Mucosa of stomach (tissue), 1 donor: ENCODE data around the gene CTNNB1.
"Not testable (repeated sequence)": the region's sequence is repeated elsewhere in the genome, so short reads cannot be mapped to it uniquely, and the experiment has no call there.

Source experiments
- H3K27me3 ChIP-seq: one replicate; pipeline ENCODE4 v1.7.0; 2013; ENCODE audit warnings: mild to moderate bottlenecking, low read length; ENCODE audit not compliant: control insufficient read depth, insufficient read depth
- H3K36me3 ChIP-seq: one replicate; pipeline ENCODE4 v1.7.0; 2013; ENCODE audit warnings: low read length; ENCODE audit not compliant: control insufficient read depth, insufficient read depth
- H3K4me1 ChIP-seq: one replicate; pipeline ENCODE4 v1.7.0; 2013; ENCODE audit warnings: mild to moderate bottlenecking, low read length; ENCODE audit not compliant: control insufficient read depth, insufficient read depth
- H3K4me3 ChIP-seq: one replicate; pipeline ENCODE4 v1.7.0; 2013; ENCODE audit warnings: low read length
- H3K9ac ChIP-seq: one replicate; pipeline ENCODE4 v1.7.0; 2013; ENCODE audit warnings: mild to moderate bottlenecking, low read length, moderate library complexity
- H3K9me3 ChIP-seq: one replicate; pipeline ENCODE4 v1.7.0; 2013; ENCODE audit warnings: mild to moderate bottlenecking, low read length, moderate library complexity; ENCODE audit not compliant: control insufficient read depth
- donor health status: Pancreatic carcinoma.

CTNNB1 gene

GRCh38 chr3:41272667-41273066 is 73.4 kb downstream of the CTNNB1 start:
- Histone ChIP-seq H3K9me3 (no peaks in the 10 kb centered on the region), H3K27me3 (no peaks in the 10 kb centered on the region), H3K4me1 (peaks cover 13% of the 10 kb centered on the region), H3K4me3 (no peak overlapping the region), H3K36me3 (no peaks in the 10 kb centered on the region), H3K9ac (no peak overlapping the region)

- Histone ChIP-seq H3K4me1 (peaks cover 7% of the 10 kb centered on the region), H3K27me3 (no peaks in the 10 kb centered on the region), H3K36me3 (no peaks in the 10 kb centered on the region), H3K9me3 (no peaks in the 10 kb centered on the region), H3K9ac (no peak overlapping the region), H3K4me3 (no peak overlapping the region)
Observed at GRCh38 chr3:41274944-41275668, 75.8 kb downstream of the CTNNB1 start.

GRCh38 chr3:41276191-41276590 is 76.9 kb downstream of the CTNNB1 start:
- Histone ChIP-seq H3K4me1 (peaks cover 7% of the 10 kb centered on the region), H3K36me3 (no peaks in the 10 kb centered on the region), H3K9ac (no peak overlapping the region), H3K4me3 (no peak overlapping the region), H3K27me3 (no peaks in the 10 kb centered on the region), H3K9me3 (no peaks in the 10 kb centered on the region)

- no peaks in the 10 kb centered on the region for H3K27me3 ChIP-seq
- no peaks in the 10 kb centered on the region for H3K36me3 ChIP-seq
- H3K4me1 ChIP-seq = peaks cover 7% of the 10 kb centered on the region
- H3K9me3 ChIP-seq = no peaks in the 10 kb centered on the region
- no peak overlapping the region for H3K4me3 ChIP-seq
- no peak overlapping the region for H3K9ac ChIP-seq
Observed at GRCh38 chr3:41277790-41278465, 78.6 kb downstream of the CTNNB1 start.

DNA sequence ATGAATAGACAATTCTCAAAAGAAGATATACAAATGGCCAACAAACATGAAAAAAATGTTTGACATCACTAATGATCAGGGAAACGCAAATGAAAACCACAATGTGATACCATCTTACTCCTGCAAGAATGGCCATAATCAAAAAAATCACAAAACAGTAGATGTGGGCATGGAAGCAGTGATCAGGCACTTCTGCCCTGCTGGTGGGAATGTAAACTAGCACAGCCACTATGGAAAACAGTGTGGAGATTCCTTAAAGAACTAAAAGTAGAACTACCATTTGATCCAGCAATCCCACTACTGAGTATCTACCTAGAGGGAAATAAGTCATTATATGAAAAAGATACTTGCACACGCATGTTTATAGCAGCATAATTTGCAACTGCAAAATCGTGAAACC is 85.6 kb downstream of the CTNNB1 start:
- H3K4me3 ChIP-seq, H3K9me3 ChIP-seq, H3K27me3 ChIP-seq, H3K9ac ChIP-seq, H3K36me3 ChIP-seq, H3K4me1 ChIP-seq: not testable (repeated sequence)

DNA sequence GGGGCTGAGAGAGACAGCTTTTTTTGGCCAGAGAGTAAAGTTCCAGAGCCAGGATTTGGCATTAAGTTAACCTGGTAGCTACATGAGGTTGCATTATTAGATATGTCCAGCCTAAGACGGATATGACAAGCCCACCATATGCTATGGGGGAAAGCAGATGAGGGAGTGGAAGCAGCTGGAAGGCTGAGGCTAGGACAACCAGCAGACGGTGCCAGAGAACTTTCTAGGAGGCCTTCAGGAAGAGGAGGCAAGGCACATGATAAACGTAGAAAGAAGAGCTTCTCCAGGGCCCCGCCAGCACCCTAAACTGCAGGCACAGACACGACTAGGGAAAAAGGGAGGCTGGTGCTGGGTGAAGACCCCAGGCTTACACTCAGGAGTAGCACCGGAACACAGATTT is 87.0 kb downstream of the CTNNB1 start:
- Histone ChIP-seq H3K4me3 (no peak overlapping the region), H3K9ac (no peak overlapping the region), H3K4me1 (no peaks in the 10 kb centered on the region), H3K27me3 (no peaks in the 10 kb centered on the region), H3K9me3 (no peaks in the 10 kb centered on the region), H3K36me3 (no peaks in the 10 kb centered on the region)

GRCh38 chr3:41288785-41289184 is 89.5 kb downstream of the CTNNB1 start:
- H3K9me3 ChIP-seq = no peaks in the 10 kb centered on the region
- no peaks in the 10 kb centered on the region for H3K27me3 ChIP-seq
- no peak overlapping the region for H3K4me3 ChIP-seq
- H3K36me3 ChIP-seq = no peaks in the 10 kb centered on the region
- H3K9ac ChIP-seq = no peak overlapping the region
- H3K4me1 ChIP-seq = no peaks in the 10 kb centered on the region
